Measurements from ENCODE around the gene PAK5.
A peak's percentile ranks its signal among the peaks of the same experiment; 100 is the strongest.

The PAK5 gene

GRCh38 chr20:9602847-9603183 is 236.1 kb downstream of the PAK5 start:
- Histone ChIP-seq H3F3A (ENCODE audit: insufficient read depth, low read length) (no peaks in the 10 kb centered on the region), H3K4me2 (ENCODE audit: low read depth, low read length) (peak overlapping the region; percentile 68), H3K36me3 (replicated peaks; ENCODE audit: insufficient read depth, low read length) (no peaks in the 10 kb centered on the region), H3K4me1 (ENCODE audit: low read length) (peaks cover 15% of the 10 kb centered on the region), H3K4me3 (ENCODE audit: low read length) (peak overlapping the region; percentile 4; the same call in 1 of the 2 replicates), H2AFZ (ENCODE audit: low read length) (peak overlapping the region; percentile 43), H4K20me1 (ENCODE audit: insufficient read depth, low read length) (no peaks in the 10 kb centered on the region), H3K9me3 (replicated peaks; ENCODE audit: insufficient read depth, low read length) (no peaks in the 10 kb centered on the region), H3K9me2 (replicated peaks; ENCODE audit: insufficient read depth, low read length) (no peaks in the 10 kb centered on the region), H3K9ac (ENCODE audit: low read length) (peak overlapping the region; percentile 17; the same call in 1 of the 2 replicates), H3K79me2 (ENCODE audit: low read length) (no peaks in the 10 kb centered on the region), H3K27ac (ENCODE audit: low read length) (peak overlapping the region; percentile 46; the same call in 1 of the 2 replicates), H3K27me3 (replicated peaks; ENCODE audit: insufficient read depth, low read length) (no peaks in the 10 kb centered on the region)
- no peak for DNase-seq
- TF ChIP-seq EZH2phosphoT487 (IDR thresholded peaks at IDR 0.05; ENCODE audit: low read length): no peak
- TF ChIP-seq EZH2 (optimal IDR thresholded peaks at IDR 0.05; ENCODE audit: low read depth, low read length): no peak
- no peak for TF ChIP-seq CTCF (IDR thresholded peaks at IDR 0.05; ENCODE audit: low read length)

- Histone ChIP-seq H3K27me3 (replicated peaks; ENCODE audit: insufficient read depth, low read length) (no peaks in the 10 kb centered on the region), H4K20me1 (ENCODE audit: insufficient read depth, low read length) (no peaks in the 10 kb centered on the region), H2AFZ (ENCODE audit: low read length) (no peak overlapping the region), H3K9me2 (replicated peaks; ENCODE audit: insufficient read depth, low read length) (no peaks in the 10 kb centered on the region), H3K9ac (ENCODE audit: low read length) (no peak overlapping the region), H3F3A (ENCODE audit: insufficient read depth, low read length) (no peaks in the 10 kb centered on the region), H3K4me3 (ENCODE audit: low read length) (no peak overlapping the region), H3K9me3 (replicated peaks; ENCODE audit: insufficient read depth, low read length) (no peaks in the 10 kb centered on the region), H3K79me2 (ENCODE audit: low read length) (no peaks in the 10 kb centered on the region), H3K36me3 (replicated peaks; ENCODE audit: insufficient read depth, low read length) (no peaks in the 10 kb centered on the region), H3K4me1 (ENCODE audit: low read length) (peaks cover 15% of the 10 kb centered on the region), H3K4me2 (ENCODE audit: low read depth, low read length) (no peak overlapping the region), H3K27ac (ENCODE audit: low read length) (no peak overlapping the region)
- TF ChIP-seq EZH2 (optimal IDR thresholded peaks at IDR 0.05; ENCODE audit: low read depth, low read length): no peak
- no peak for TF ChIP-seq EZH2phosphoT487 (IDR thresholded peaks at IDR 0.05; ENCODE audit: low read length)
- TF ChIP-seq CTCF (IDR thresholded peaks at IDR 0.05; ENCODE audit: low read length): no peak
- DNase-seq: no peak
Measured at GRCh38 chr20:9600562-9600961, 238.3 kb downstream of the PAK5 start.

- Histone ChIP-seq H3K4me2 (ENCODE audit: low read depth, low read length) (no peak overlapping the region), H3K27me3 (replicated peaks; ENCODE audit: insufficient read depth, low read length) (no peaks in the 10 kb centered on the region), H3K27ac (ENCODE audit: low read length) (no peak overlapping the region), H3F3A (ENCODE audit: insufficient read depth, low read length) (no peaks in the 10 kb centered on the region), H3K36me3 (replicated peaks; ENCODE audit: insufficient read depth, low read length) (no peaks in the 10 kb centered on the region), H4K20me1 (ENCODE audit: insufficient read depth, low read length) (no peaks in the 10 kb centered on the region), H2AFZ (ENCODE audit: low read length) (no peak overlapping the region), H3K9ac (ENCODE audit: low read length) (no peak overlapping the region), H3K4me1 (ENCODE audit: low read length) (peaks cover 3% of the 10 kb centered on the region; the same call in 1 of the 2 replicates), H3K9me3 (replicated peaks; ENCODE audit: insufficient read depth, low read length) (no peaks in the 10 kb centered on the region), H3K9me2 (replicated peaks; ENCODE audit: insufficient read depth, low read length) (no peaks in the 10 kb centered on the region), H3K4me3 (ENCODE audit: low read length) (no peak overlapping the region), H3K79me2 (ENCODE audit: low read length) (no peaks in the 10 kb centered on the region)
- no peak for TF ChIP-seq EZH2 (optimal IDR thresholded peaks at IDR 0.05; ENCODE audit: low read depth, low read length)
- TF ChIP-seq EZH2phosphoT487 (IDR thresholded peaks at IDR 0.05; ENCODE audit: low read length): no peak
- TF ChIP-seq CTCF (IDR thresholded peaks at IDR 0.05; ENCODE audit: low read length): no peak
- no peak for DNase-seq
Measured at GRCh38 chr20:9597547-9597946, 241.3 kb downstream of the PAK5 start.
